ENCODE data around the gene LRRC8D.

The LRRC8D gene

DNA sequence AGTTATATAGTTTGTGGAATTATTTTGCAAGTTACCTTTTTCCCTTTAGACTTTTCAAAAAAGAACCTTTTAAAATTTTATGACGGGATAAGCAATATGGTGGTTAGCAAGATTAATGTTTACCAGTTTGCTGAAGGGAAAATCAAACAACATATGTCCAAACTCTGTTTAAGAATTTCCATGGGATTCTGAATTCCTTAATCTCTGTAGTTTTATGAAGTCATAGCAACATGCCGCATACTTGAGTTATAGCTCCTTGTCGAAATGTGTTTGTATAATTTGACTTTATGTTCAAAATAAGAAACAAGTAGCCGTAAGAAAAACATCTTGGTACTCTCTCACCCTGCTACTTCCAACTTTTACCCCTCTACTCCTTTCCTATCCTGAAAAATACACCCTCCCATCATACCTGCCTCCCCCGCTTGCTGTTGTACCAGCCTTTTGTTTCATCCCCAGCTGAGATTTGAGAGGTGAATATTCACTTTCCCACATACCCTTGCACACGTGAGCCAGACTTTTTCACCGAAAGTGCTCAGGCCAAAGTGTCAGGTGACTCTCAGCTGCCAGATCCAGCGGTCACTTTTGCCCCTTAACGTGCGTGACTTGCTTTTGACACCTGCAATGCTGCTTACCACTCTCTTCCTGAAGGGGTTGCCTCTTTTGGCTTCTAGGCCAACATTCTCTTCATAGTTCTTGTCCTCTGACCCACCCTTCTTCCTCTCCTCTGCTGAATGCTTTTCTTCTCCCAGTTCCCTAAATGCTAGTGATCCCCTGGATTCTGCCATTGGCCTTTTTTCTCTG, 90.6 kb downstream of the LRRC8D start:
- Histone ChIP-seq H3K9me3 (ENCODE audit: control insufficient read depth, low read length) (no peaks in the 10 kb centered on the region), H3K36me3 (ENCODE audit: control insufficient read depth, insufficient read depth, low read length) (no peaks in the 10 kb centered on the region), H2AFZ (no peak overlapping the region), H3K9ac (no peak overlapping the region), H3K4me1 (peaks cover 5% of the 10 kb centered on the region), H3K27ac (no peak overlapping the region), H3K79me2 (no peaks in the 10 kb centered on the region), H3K27me3 (ENCODE audit: control insufficient read depth, insufficient read depth, low read length) (no peaks in the 10 kb centered on the region), H3K4me3 (ENCODE audit: low read depth, low read length) (no peak overlapping the region), H3K4me2 (ENCODE audit: low read length) (no peak overlapping the region)
- TF ChIP-seq CTCF (IDR thresholded peaks at IDR 0.05), result no peak

GRCh38 chr1:89912073-89912472, 91.2 kb downstream of the LRRC8D start:
- Histone ChIP-seq H3K9ac (no peak overlapping the region), H3K4me2 (ENCODE audit: low read length) (no peak overlapping the region), H3K27ac (no peak overlapping the region)

GRCh38 chr1:89913353-89914095, 92.7 kb downstream of the LRRC8D start:
- no peak for TF ChIP-seq CTCF (IDR thresholded peaks at IDR 0.05)
- H3K4me2 ChIP-seq (ENCODE audit: low read length), result no peak overlapping the region
- peaks cover 5% of the 10 kb centered on the region for H3K4me1 ChIP-seq
- no peaks in the 10 kb centered on the region for H3K9me3 ChIP-seq (ENCODE audit: control insufficient read depth, low read length)
- H3K9ac ChIP-seq, result no peak overlapping the region
- H3K4me3 ChIP-seq (ENCODE audit: low read depth, low read length), result no peak overlapping the region
- H3K27ac ChIP-seq, result no peak overlapping the region
- H3K27me3 ChIP-seq (ENCODE audit: control insufficient read depth, insufficient read depth, low read length), result no peaks in the 10 kb centered on the region
- H3K79me2 ChIP-seq, result no peaks in the 10 kb centered on the region
- no peak overlapping the region for H2AFZ ChIP-seq
- H3K36me3 ChIP-seq (ENCODE audit: control insufficient read depth, insufficient read depth, low read length), result no peaks in the 10 kb centered on the region

More at GRCh38 chr1:89912073-89912472, 91.2 kb downstream of the LRRC8D start:
- no peaks in the 10 kb centered on the region for H3K9me3 ChIP-seq (ENCODE audit: control insufficient read depth, low read length)
- TF ChIP-seq CTCF (IDR thresholded peaks at IDR 0.05), result no peak
- H3K36me3 ChIP-seq (ENCODE audit: control insufficient read depth, insufficient read depth, low read length), result no peaks in the 10 kb centered on the region
- H3K4me1 ChIP-seq, result peaks cover 5% of the 10 kb centered on the region
- H3K79me2 ChIP-seq, result no peaks in the 10 kb centered on the region
- no peak overlapping the region for H2AFZ ChIP-seq
- no peaks in the 10 kb centered on the region for H3K27me3 ChIP-seq (ENCODE audit: control insufficient read depth, insufficient read depth, low read length)
- no peak overlapping the region for H3K4me3 ChIP-seq (ENCODE audit: low read depth, low read length)

- Histone ChIP-seq H3K4me1 (no peaks in the 10 kb centered on the region), H3K9ac (no peak overlapping the region), H3K79me2 (no peaks in the 10 kb centered on the region), H3K27ac (no peak overlapping the region), H3K9me3 (ENCODE audit: control insufficient read depth, low read length) (no peaks in the 10 kb centered on the region), H3K36me3 (ENCODE audit: control insufficient read depth, insufficient read depth, low read length) (no peaks in the 10 kb centered on the region), H3K4me3 (ENCODE audit: low read depth, low read length) (no peak overlapping the region), H3K4me2 (ENCODE audit: low read length) (no peak overlapping the region), H3K27me3 (ENCODE audit: control insufficient read depth, insufficient read depth, low read length) (no peaks in the 10 kb centered on the region), H2AFZ (no peak overlapping the region)
- TF ChIP-seq CTCF (IDR thresholded peaks at IDR 0.05), result no peak
These were observed 96.5 kb downstream of the LRRC8D start for GRCh38 chr1:89917353-89917752.

Data from parathyroid adenoma (tissue), 2 donors.